HG03354 (cell line): ENCODE data around the gene CDHR2.

Source experiments
- ATAC-seq: cut with Tn5 transposase; IDR thresholded peaks from one replicate; pipeline ENCODE4 v1.9.1; 2021; ENCODE audit warnings: mild to moderate bottlenecking; ENCODE audit not compliant: unreplicated experiment, poor library complexity, severe bottlenecking

Gene CDHR2

GRCh38 chr5:176528761-176529115 is 20.4 kb upstream of the CDHR2 start:
- no peak for ATAC-seq

DNA sequence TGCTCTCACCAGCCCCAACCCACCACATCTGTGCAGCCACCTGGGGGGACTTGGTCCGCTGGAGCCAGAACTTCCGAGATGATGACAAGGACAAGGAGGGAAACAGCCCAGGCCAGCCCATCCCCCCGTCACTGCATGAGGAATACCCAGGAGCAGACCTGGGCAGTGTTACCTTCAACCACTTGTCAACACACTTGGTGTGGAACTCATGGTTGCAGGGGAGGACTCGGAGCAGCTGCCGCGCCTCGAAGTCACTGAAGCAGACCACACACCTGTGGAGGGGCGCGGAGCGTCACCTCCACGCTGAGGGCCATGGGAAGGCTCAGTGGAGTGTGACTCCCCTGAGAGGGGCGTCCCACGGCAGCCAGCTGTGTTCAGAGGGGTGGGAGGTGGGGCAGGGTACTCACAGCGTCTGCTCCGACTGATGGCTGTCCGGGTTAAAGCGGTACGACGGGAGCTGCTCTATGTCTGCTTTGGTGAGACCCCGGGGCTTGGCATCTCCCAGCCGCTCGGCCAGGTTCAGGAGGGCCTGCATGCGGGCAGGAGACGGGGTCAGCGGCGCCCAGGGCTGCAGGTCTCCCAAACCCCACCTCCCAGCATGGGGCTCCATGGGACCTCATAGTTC is 19.9 kb upstream of the CDHR2 start:
- ATAC-seq, result no peak

- no peak for ATAC-seq
Measured at GRCh38 chr5:176529741-176530141, 19.4 kb upstream of the CDHR2 start.

GRCh38 chr5:176530393-176530982 is 18.7 kb upstream of the CDHR2 start:
- no peak for ATAC-seq

DNA sequence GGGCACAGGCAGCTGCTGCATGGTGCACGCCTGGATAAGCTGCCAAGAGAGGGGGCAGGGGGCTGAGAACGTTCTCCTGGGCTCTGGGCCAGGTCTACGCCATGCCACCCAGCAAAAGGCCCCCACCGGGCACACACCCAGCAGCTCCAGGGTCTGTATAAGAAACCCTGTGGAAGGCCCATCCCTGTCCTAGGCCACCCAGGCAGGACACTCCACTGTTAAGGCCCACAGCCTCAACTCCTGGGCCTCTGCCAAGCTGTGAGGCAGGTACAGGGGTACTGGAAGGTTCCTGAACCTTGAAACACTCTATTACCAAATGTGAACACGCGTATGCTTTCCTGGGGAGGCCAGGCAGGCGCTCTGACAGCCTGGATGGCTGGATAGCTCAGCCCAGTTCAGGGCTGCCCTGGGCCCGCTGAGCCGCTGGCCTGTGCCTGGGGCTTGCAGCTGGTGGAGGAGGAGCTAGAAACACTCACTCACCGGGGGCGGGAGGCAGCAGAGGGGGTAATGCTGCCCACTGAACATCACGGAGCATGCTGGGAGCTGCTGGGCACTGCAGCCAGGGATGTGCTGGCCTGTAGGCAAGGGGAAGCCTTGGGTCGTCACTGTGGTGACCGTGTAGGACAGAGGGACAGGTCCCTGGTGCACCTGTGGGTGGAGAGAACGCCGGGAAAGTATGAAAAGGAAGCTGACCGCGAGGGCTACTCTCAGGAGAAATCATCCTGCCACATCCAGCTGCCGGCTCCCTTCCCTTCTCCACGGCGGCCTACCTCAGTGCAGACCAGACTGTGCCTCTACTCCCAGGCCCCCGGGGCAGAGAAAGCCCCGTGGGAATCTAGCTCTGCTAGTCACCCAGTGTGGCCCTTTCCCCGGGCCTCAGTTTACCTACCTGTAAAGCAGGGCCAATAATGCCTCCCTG is 17.9 kb upstream of the CDHR2 start:
- no peak for ATAC-seq

DNA sequence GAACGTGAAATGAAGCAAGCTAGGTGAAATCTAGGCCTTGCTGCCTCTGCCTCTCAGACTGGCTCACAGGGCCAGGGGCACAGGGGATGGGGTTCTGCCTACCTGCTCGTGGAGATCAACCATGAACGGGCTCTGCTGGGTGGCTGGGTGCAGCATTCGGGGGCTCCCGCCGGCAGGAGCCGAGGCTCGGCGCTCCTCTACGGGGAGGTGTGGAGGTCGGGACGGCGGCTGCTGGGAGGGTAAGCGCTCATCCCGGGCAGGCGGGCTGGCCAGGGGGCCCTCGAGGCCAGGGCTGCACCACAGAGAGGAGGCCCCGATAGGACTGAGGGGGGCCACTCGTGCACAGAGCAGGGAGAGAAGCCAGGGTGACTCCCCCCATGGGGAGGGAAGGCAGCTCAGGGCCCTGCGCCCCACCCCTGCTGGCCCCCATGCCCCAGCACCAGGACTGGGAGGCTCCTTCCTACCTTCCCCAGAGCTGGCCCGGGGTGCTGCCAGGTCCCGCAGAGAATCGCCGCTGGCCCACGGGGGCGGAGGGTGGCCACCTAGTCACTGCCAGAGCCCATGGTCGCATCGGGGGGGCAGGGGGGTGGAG is 17.1 kb upstream of the CDHR2 start:
- no peak for ATAC-seq

GRCh38 chr5:176532795-176533194 is 16.3 kb upstream of the CDHR2 start:
- ATAC-seq, result no peak

- no peak for ATAC-seq
Measured at GRCh38 chr5:176533390-176533789, 15.8 kb upstream of the CDHR2 start.

GRCh38 chr5:176533894-176534611 is 15.1 kb upstream of the CDHR2 start:
- no peak for ATAC-seq

DNA sequence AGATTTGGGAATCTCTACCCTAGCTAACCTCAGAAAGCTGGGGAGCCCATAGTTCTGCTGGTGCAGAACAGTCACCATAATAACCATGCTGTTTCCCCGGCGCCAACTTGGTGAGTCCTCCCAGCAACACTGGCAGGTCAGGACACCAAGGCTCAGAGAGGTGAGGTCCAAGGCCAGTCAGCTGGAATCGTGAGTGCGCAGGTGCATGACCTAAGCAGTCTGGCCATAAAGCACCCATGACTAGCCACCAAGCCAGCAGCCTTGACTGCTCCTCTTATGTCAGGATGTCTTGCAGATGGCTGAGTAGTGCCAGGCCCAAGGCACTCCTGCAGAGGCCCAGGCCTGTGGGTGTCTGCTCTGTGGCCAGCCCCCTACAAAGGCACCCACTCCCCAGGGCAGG is 14.5 kb upstream of the CDHR2 start:
- no peak for ATAC-seq

DNA sequence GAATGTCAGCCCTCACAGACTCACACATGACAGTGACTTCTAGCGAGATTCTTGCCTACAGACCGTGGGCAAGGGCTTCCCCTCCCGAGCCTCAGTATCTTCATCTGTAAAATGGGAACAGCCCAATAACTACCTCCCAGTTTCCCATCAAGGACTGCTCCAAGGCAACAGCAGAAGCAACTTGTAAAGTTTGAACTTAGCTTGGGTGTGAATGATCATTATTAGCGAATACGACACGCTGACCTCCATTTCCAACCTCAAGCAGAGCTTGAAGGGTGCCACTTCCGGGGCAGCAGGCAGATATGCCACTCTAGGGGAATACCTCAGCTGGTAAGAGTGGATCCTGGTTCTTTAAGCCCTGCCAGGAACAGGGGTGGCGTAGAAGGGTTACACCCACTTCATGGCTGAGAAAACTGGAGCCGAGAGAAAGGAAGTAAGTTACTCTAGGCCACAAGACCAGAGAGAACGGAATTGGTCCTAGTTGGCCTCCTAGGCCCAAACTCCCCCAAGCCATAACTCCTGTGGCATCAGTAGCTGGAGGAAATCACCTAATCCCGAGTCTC is 14.0 kb upstream of the CDHR2 start:
- ATAC-seq, result no peak

- ATAC-seq, result no peak
Measured at GRCh38 chr5:176535664-176536131, 13.4 kb upstream of the CDHR2 start.

- ATAC-seq, result peak; percentile 30
Measured at GRCh38 chr5:176536132-176536901, 12.8 kb upstream of the CDHR2 start.

GRCh38 chr5:176536902-176537553 is 12.1 kb upstream of the CDHR2 start, which contains the start of gene RNF44:
Gene RNF44 (minus strand): TSS chr5:176537402. CDS start chr5:176532472, 4,930 bp downstream.
- peak; percentile 61 for ATAC-seq

DNA sequence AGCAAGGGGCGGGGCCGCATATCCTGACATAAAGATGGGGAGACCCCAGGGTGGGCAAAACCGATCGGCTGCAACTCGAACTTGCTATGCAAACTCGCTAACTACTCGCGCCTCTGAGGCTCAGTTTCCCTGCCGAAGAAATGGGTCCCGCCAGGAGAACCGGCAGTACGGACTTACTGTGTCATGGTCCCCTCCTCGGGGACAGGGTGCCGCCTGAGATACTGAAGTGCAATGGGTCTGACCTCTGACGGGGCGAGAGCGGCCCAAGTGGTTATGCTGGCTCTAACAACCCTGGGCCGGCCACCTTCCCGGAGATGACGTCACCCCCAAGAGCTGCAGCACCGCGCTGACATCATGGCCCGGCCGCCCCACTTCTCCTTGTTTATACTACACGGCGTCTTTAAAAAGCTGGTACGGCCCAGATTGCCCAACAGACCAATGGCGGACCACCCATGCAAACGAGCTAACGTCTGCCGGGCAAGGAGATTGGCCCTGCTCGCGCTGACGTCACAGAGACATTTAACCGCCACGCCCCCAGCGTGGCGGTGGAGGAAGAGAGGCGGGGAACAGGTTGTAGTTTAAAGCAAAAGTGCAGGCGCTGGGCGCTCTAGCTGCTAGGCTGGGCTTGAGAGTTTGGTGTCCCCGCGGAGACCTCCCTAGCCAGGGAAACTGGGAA is 11.4 kb upstream of the CDHR2 start:
- peak; percentile 76 for ATAC-seq

GRCh38 chr5:176538230-176538988 is 10.7 kb upstream of the CDHR2 start:
- no peak for ATAC-seq

DNA sequence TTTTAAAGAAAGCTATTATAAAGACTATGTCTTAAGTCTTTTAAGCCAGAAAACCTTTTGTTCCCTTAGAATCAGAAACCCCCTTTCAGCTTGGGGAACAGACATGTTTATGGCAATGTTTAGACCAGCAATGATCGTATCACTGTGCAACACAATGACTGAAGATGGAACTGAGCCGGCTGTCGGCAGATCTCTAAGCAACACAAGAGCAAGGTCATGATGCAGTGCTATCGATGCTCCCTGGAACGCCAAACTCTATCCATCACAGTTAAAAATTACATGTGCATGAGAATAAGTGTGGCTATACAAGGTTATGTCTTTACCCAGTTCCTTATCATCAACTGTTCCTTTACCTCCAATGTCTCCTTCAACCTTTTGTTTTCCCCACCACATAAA is 10.2 kb upstream of the CDHR2 start:
- ATAC-seq, result no peak
